H1 (cell line): ENCODE measurements around the gene LAMTOR4. TPM values are rescaled to one million over a fixed set of nuclear protein-coding genes. Genes with fewer than 3 reads are reported as not detected.

Experiments
- CTCF ChIA-PET: fragments of 300-600 bp; sonication (Branson Sonifier 250); formaldehyde crosslinking; loops from one replicate; lab custom pipeline; 2021; ENCODE audit not compliant: partially characterized antibody; lab: Charles Lee
- POLR2A ChIA-PET: fragments of 300-600 bp; sonication (Branson Sonifier 250); formaldehyde crosslinking; loops from one replicate; lab custom pipeline; 2021; ENCODE audit warnings: inconsistent platforms; ENCODE audit not compliant: partially characterized antibody; lab: Charles Lee
- DNase-seq, 2 experiments: peaks; one replicate each; pipeline versions ENCODE4 v3.0.0 to v3.0.0-alpha.2; 2010 to 2022; ENCODE audit warnings: low spot score in 2 of 2, low read depth in 1 of 2, mixed read lengths in 1 of 2
- FAIRE-seq: peaks from 2 replicates; lab custom pipeline; 2011; peaks lifted over from hg19 to GRCh38; lab: Jason Lieb, UNC
- H2AFZ ChIP-seq: 2 replicates; pipeline ENCODE4 v1.8.1; 2012; ENCODE audit warnings: low read length, inconsistent platforms
- H2AK5ac ChIP-seq: 2 replicates; pipeline ENCODE4 v1.6.1; 2013; ENCODE audit warnings: low read depth, low read length
- H2BK120ac ChIP-seq: replicated peaks from 2 replicates; pipeline ENCODE3; 2013; ENCODE audit warnings: low read depth, low read length, inconsistent platforms
- H2BK12ac ChIP-seq: 2 replicates; pipeline ENCODE4 v1.6.1; 2013; ENCODE audit warnings: low read depth, low read length
- H2BK15ac ChIP-seq: 2 replicates; pipeline ENCODE4 v1.6.1; 2013; ENCODE audit warnings: low read length
- H2BK20ac ChIP-seq: 2 replicates; pipeline ENCODE4 v1.6.1; 2013; ENCODE audit warnings: low read length
- H2BK5ac ChIP-seq: 2 replicates; pipeline ENCODE4 v1.6.1; 2013; ENCODE audit warnings: low read depth, low read length
- H3K14ac ChIP-seq: 2 replicates; pipeline ENCODE4 v1.6.1; 2013; ENCODE audit warnings: inconsistent platforms; ENCODE audit not compliant: insufficient read length
- H3K18ac ChIP-seq: 2 replicates; pipeline ENCODE4 v1.6.1; 2013; ENCODE audit warnings: low read length; ENCODE audit errors: extremely low read depth
- H3K23ac ChIP-seq: 2 replicates; pipeline ENCODE4 v1.6.1; 2013; ENCODE audit warnings: inconsistent platforms; ENCODE audit not compliant: insufficient read length
- H3K23me2 ChIP-seq: 2 replicates; pipeline ENCODE4 v1.6.1; 2013; ENCODE audit warnings: low read depth, low read length
- H3K27ac ChIP-seq: 2 replicates; pipeline ENCODE4 v1.6.1; 2011; ENCODE audit warnings: low read depth, low read length, inconsistent platforms
- H3K27me3 ChIP-seq, 4 experiments: replicated peaks in 1 of 4; 1 replicate in 1 of 4; 2 replicates in 3 of 4; pipeline versions ENCODE4 v1.6.1 to v1.8.1; 2011 to 2013; ENCODE audit warnings: low read length in 3 of 4, mild to moderate bottlenecking in 3 of 4, inconsistent platforms in 2 of 4, mixed read lengths in 2 of 4, moderate library complexity in 1 of 4; ENCODE audit not compliant: control insufficient read depth in 3 of 4, insufficient read depth in 3 of 4; ENCODE audit errors: extremely low read depth in 1 of 4
- H3K36me3 ChIP-seq, 4 experiments: 2 replicates each; pipeline versions ENCODE4 v1.6.1 to v1.8.1; 2011 to 2013; ENCODE audit warnings: mild to moderate bottlenecking in 4 of 4, low read length in 3 of 4, moderate library complexity in 2 of 4, control low read depth in 1 of 4, inconsistent platforms in 1 of 4; ENCODE audit not compliant: insufficient read depth in 4 of 4, control insufficient read depth in 2 of 4
- H3K4ac ChIP-seq: replicated peaks from 2 replicates; pipeline ENCODE3; 2013; ENCODE audit warnings: low read length, low read depth, mixed read lengths, inconsistent platforms; ENCODE audit not compliant: insufficient read length
- H3K4me1 ChIP-seq, 4 experiments: replicated peaks in 1 of 4; 1 replicate in 1 of 4; 2 replicates in 3 of 4; pipeline versions ENCODE4 v1.6.1 to v1.8.1; 2011 to 2013; ENCODE audit warnings: low read length in 3 of 4, inconsistent platforms in 2 of 4, mixed read lengths in 1 of 4; ENCODE audit not compliant: insufficient read depth in 4 of 4, control insufficient read depth in 3 of 4
- H3K4me2 ChIP-seq, 2 experiments: 2 replicates each; pipeline versions ENCODE4 v1.6.1 to v1.8.1; 2011 to 2013; ENCODE audit warnings: low read depth in 2 of 2, low read length in 2 of 2, control low read depth in 1 of 2, inconsistent platforms in 1 of 2, mild to moderate bottlenecking in 1 of 2; ENCODE audit not compliant: insufficient read depth in 1 of 2
- H3K4me3 ChIP-seq, 4 experiments: fragments of 200-600, 300-600 bp in 1 of 4; sonication (generic), shearing (Covaris generic), sonication (Bioruptor Twin) in 1 of 4; 2 replicates each; pipeline versions ENCODE4 v1.5.1 to v1.8.1; 2011 to 2016; ENCODE audit warnings: low read length in 4 of 4, low read depth in 3 of 4, control low read depth in 2 of 4, inconsistent platforms in 2 of 4, mild to moderate bottlenecking in 2 of 4, mixed read lengths in 1 of 4, moderate library complexity in 1 of 4; ENCODE audit not compliant: insufficient read depth in 2 of 4; ENCODE audit errors: extremely low read depth in 1 of 4
- H3K56ac ChIP-seq: replicated peaks from 2 replicates; pipeline ENCODE3; 2013; ENCODE audit warnings: low read depth, mild to moderate bottlenecking, mixed read lengths, low read length, inconsistent platforms; ENCODE audit not compliant: insufficient read length
- H3K79me1 ChIP-seq: 2 replicates; pipeline ENCODE4 v1.6.1; 2013; ENCODE audit warnings: low read depth, low read length, control low read depth
- H3K79me2 ChIP-seq, 2 experiments: 2 replicates each; pipeline versions ENCODE4 v1.6.1 to v1.8.1; 2012 to 2013; ENCODE audit warnings: low read length in 2 of 2, mild to moderate bottlenecking in 2 of 2, inconsistent platforms in 1 of 2; ENCODE audit not compliant: insufficient read depth in 2 of 2, control insufficient read depth in 1 of 2
- H3K9ac ChIP-seq, 4 experiments: replicated peaks in 1 of 4; 1 replicate in 1 of 4; 2 replicates in 3 of 4; pipeline versions ENCODE4 v1.6.1 to v1.8.1; 2011 to 2013; ENCODE audit warnings: low read depth in 3 of 4, low read length in 3 of 4, control low read depth in 2 of 4, mild to moderate bottlenecking in 2 of 4, moderate library complexity in 2 of 4, inconsistent platforms in 1 of 4; ENCODE audit errors: extremely low read depth in 1 of 4
- H3K9me3 ChIP-seq, 2 experiments: 2 replicates each; pipeline versions ENCODE4 v1.6.1 to v1.8.1; 2012 to 2013; ENCODE audit warnings: mild to moderate bottlenecking in 2 of 2, moderate library complexity in 2 of 2, control low read depth in 1 of 2, inconsistent platforms in 1 of 2, low read depth in 1 of 2, low read length in 1 of 2, mixed read lengths in 1 of 2; ENCODE audit not compliant: insufficient read depth in 2 of 2
- H4K20me1 ChIP-seq, 2 experiments: replicated peaks in 1 of 2; 2 replicates each; pipeline versions ENCODE3 to v1.8.1; 2011 to 2013; ENCODE audit warnings: inconsistent platforms in 2 of 2, low read length in 2 of 2, mild to moderate bottlenecking in 1 of 2; ENCODE audit not compliant: insufficient read depth in 2 of 2, control insufficient read depth in 1 of 2
- H4K5ac ChIP-seq: 2 replicates; pipeline ENCODE4 v1.6.1; 2013; ENCODE audit warnings: low read length, low read depth, mixed read lengths, inconsistent platforms; ENCODE audit not compliant: insufficient read length
- H4K8ac ChIP-seq: 2 replicates; pipeline ENCODE4 v1.8.0; 2013; ENCODE audit warnings: mild to moderate bottlenecking, moderate library complexity, low read length, inconsistent platforms; ENCODE audit not compliant: insufficient read depth; ENCODE audit errors: extremely low read depth
- H4K91ac ChIP-seq: replicated peaks from 2 replicates; pipeline ENCODE3; 2013; ENCODE audit warnings: low read length, mixed read lengths, inconsistent platforms; ENCODE audit not compliant: insufficient read length
- BCL11A ChIP-seq, 2 experiments: IDR thresholded peaks; one replicate each; pipeline ENCODE4 v1.6.1; 2011; ENCODE audit warnings: low read depth in 2 of 2, low read length in 2 of 2, mild to moderate bottlenecking in 2 of 2
- CBX8 ChIP-seq: fragments of 300-800, 300-1000 bp; sonication (generic); IDR thresholded peaks from 2 replicates; pipeline ENCODE4 v1.7.1; 2016; ENCODE audit warnings: low read depth, low read length, borderline replicate concordance
- CHD2 ChIP-seq: IDR thresholded peaks from 2 replicates; pipeline ENCODE4 v1.6.1; 2012; ENCODE audit warnings: low read length, improper control_type of control experiment
- E2F6 ChIP-seq: IDR thresholded peaks from 2 replicates; pipeline ENCODE4 v1.6.1; 2012; ENCODE audit warnings: inconsistent platforms
- HDAC2 ChIP-seq, 2 experiments: fragments of 300-600 bp in 1 of 2; sonication (generic) in 1 of 2; IDR thresholded peaks; 2 replicates each; pipeline ENCODE4 v1.6.1; 2011 to 2012; ENCODE audit warnings: low read depth in 2 of 2, low read length in 2 of 2, mild to moderate bottlenecking in 2 of 2, moderate library complexity in 2 of 2, borderline replicate concordance in 1 of 2, inconsistent platforms in 1 of 2
- SIN3A ChIP-seq, 2 experiments: IDR thresholded peaks in 1 of 2; conservative IDR thresholded peaks in 1 of 2; 2 replicates each; pipeline ENCODE4 v1.6.1; 2011 to 2012; ENCODE audit warnings: low read length in 2 of 2, improper control_type of control experiment in 1 of 2, low read depth in 1 of 2, mild to moderate bottlenecking in 1 of 2
- SIRT6 ChIP-seq: IDR thresholded peaks from one replicate; pipeline ENCODE4 v1.7.1; 2012; ENCODE audit warnings: low read length, inconsistent platforms
- SUZ12 ChIP-seq: fragments of 200-600 bp; sonication (generic); IDR thresholded peaks from 2 replicates; pipeline ENCODE4 v1.6.1; 2012; ENCODE audit warnings: mild to moderate bottlenecking, inconsistent platforms, low read length, moderate library complexity, mixed read lengths
- TCF12 ChIP-seq: IDR thresholded peaks from 2 replicates; pipeline ENCODE4 v1.6.1; 2011; ENCODE audit warnings: low read depth, mild to moderate bottlenecking, low read length
- WGBS, 2 experiments: shearing (Covaris generic) in 1 of 2; methylation state at CpG; one replicate each; pipeline versions ENCODE4 v1.1.6 to v1.1.7; 2013 to 2015; ENCODE audit warnings: low lambda C conversion rate in 2 of 2, mixed read lengths in 2 of 2, inconsistent platforms in 1 of 2, low coverage in 1 of 2, missing lambda C conversion rate in 1 of 2; ENCODE audit not compliant: insufficient replicate concordance in 2 of 2, insufficient coverage in 1 of 2, insufficient read length in 1 of 2; ENCODE audit errors: extremely low coverage in 1 of 2, missing lambda C conversion rate in 1 of 2; 5-methylcytosine and 5-hydroxymethylcytosine counted together
- polyA plus RNA-seq, 7 experiments: library from polyadenylated mRNA; depleted of rRNA in 3 of 7; stranded (reverse) in 5 of 7; unstranded in 2 of 7; fragments of >200 nt in 5 of 7; fragments of 200-250 nt in 2 of 7; gene quantifications; 1 replicate in 5 of 7; 2 replicates in 1 of 7; 4 replicates in 1 of 7; pipeline versions ENCODE4 v1.2.1 to v1.2.3, GENCODE V29; 2011 to 2013; ENCODE audit warnings: missing spikeins in 2 of 7, mixed read lengths in 2 of 7
- total RNA-seq: library from RNA; stranded (reverse); fragmentation: NEBNext Ultra II Directional; extraction: Animal tissue kit (Norgen Biotek cat#: 25700); gene quantifications from 2 replicates; pipeline ENCODE4 v1.2.1, GENCODE V29; 2021

The LAMTOR4 gene
- total and polyA plus RNA-seq, 2 of the 8 experiments (the other 6 are each of a cell fraction or from before 2014, with no cell fraction given): 153 to 622 TPM

- Histone ChIP-seq H3K27me3 (no peaks in the 10 kb centered on the region), H2BK5ac (no peak overlapping the region), H3K4me1 (peaks cover 0 to 15% (median 9%) of the 10 kb centered on the region in 4 experiments; a peak in 5 of 7 replicates), H2AFZ (no peak overlapping the region), H3K4me2 (no peak overlapping the region), H3K4ac (no peak overlapping the region), H2BK20ac (no peak overlapping the region), H3K4me3 (no peak overlapping the region), H4K20me1 (peaks cover 8 to 23% of the 10 kb centered on the region in 2 experiments), H2BK12ac (no peak overlapping the region), H3K23ac (no peak overlapping the region), H2BK120ac (no peak overlapping the region), H3K9ac (no peak overlapping the region), H3K14ac (no peak overlapping the region), H2AK5ac (no peak overlapping the region), H3K27ac (no peak overlapping the region; the same call in 1 of the 2 replicates), H3K79me1 (no peaks in the 10 kb centered on the region; the same call in 1 of the 2 replicates), H2BK15ac (no peak overlapping the region), H3K9me3 (no peaks in the 10 kb centered on the region), H3K56ac (no peak overlapping the region), H3K36me3 (peaks cover 6 to 20% (median 14%) of the 10 kb centered on the region in 4 experiments), H4K5ac (no peak overlapping the region), H4K91ac (no peak overlapping the region), H3K23me2 (peaks cover 6% of the 10 kb centered on the region), H3K79me2 (no peaks in the 10 kb centered on the region), H3K18ac (no peak overlapping the region), H4K8ac (no peak overlapping the region)
- DNase-seq: no peak
- 96% methylated on average over 18 of the region's 18 CpGs; no CpG with 5 or more reads in 1 of the 2 experiments for WGBS, 2 experiments
- FAIRE-seq: no peak
- no peak for TF ChIP-seq TCF12
- no peak for TF ChIP-seq CHD2
- TF ChIP-seq SIN3A (conservative IDR thresholded peaks at IDR 0.05 in 1 of 2, IDR thresholded peaks at IDR 0.05 in 1 of 2; ENCODE audit: low read depth in 1 of 2, low read length in 2 of 2): no peak
- TF ChIP-seq CBX8: no peak
- no peak for TF ChIP-seq E2F6
- no peak for TF ChIP-seq HDAC2 (IDR thresholded peaks at IDR 0.05; ENCODE audit: borderline replicate concordance in 1 of 2, low read depth in 2 of 2, low read length in 2 of 2)
- TF ChIP-seq BCL11A (IDR thresholded peaks at IDR 0.05; ENCODE audit: low read depth in 2 of 2, low read length in 2 of 2): no peak
- TF ChIP-seq SUZ12: no peak
- TF ChIP-seq SIRT6: no peak
- POLR2A ChIA-PET: interaction anchor here (0.6 to 9.9 kb wide), 10 partner anchors 8 to 346 kb away, joined by 3 to 145 read pairs (median 3); partner anchors contain the start of genes AP4M1, GAL3ST4, LAMTOR4 and MBLAC1
- CTCF ChIA-PET: interaction anchor here (0.9 to 7.9 kb wide), 7 partner anchors 11 to 57 kb away, joined by 3 to 83 read pairs (median 3); partner anchors contain the start of gene LAMTOR4
Observed at GRCh38 chr7:100160067-100160466, 11.3 kb downstream of the LAMTOR4 start.
